ENCODE data around the gene TRUB2. TPM values are rescaled to one million over a fixed set of nuclear protein-coding genes. Genes with fewer than 3 reads are reported as not detected.

TRUB2 gene
- total and polyA plus RNA-seq, 2 of the 8 experiments (the other 6 are each of a cell fraction or from before 2014, with no cell fraction given): 20.7 to 37.8 TPM

DNA sequence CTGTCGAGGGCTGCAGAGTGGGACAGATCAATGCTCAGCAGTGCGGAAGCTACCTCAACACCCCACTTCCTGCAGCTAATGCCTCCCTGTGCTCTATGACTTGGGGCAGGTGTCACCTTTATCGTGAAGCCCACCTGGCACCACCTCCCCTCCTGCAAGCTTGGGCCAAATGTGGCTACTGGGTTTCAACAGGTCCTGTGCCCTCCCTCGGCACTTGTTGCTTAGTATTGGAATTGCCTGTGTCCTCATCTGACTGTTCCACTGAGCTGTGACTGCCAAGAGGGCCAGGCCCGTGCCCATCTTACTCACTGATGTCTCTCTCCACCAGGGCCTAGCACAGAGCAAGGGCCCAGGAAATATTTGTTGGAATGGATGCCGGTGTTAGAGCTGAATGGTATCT is 27.5 kb upstream of the TRUB2 start:
- H3K4me1 ChIP-seq (replicated peaks in 1 of 4; ENCODE audit: control insufficient read depth in 3 of 4, insufficient read depth in 4 of 4, low read length in 3 of 4): no peaks in the 10 kb centered on the region
- DNase-seq (ENCODE audit: low read depth in 1 of 2, low spot score in 2 of 2) (no peak), FAIRE-seq (no peak)
- H3K18ac ChIP-seq (ENCODE audit: extremely low read depth, low read length): no peak overlapping the region
- H4K91ac ChIP-seq (replicated peaks; ENCODE audit: insufficient read length, low read length): no peak overlapping the region
- H4K5ac ChIP-seq (ENCODE audit: insufficient read length, low read depth, low read length): no peak overlapping the region
- H2BK15ac ChIP-seq (ENCODE audit: low read length): no peak overlapping the region
- no peak overlapping the region for H2BK20ac ChIP-seq (ENCODE audit: low read length)
- no peaks in the 10 kb centered on the region for H3K79me2 ChIP-seq (ENCODE audit: control insufficient read depth in 1 of 2, insufficient read depth in 2 of 2, low read length in 2 of 2)
- H2AFZ ChIP-seq (ENCODE audit: low read length): no peak overlapping the region
- H3K27me3 ChIP-seq (replicated peaks in 1 of 4; ENCODE audit: control insufficient read depth in 3 of 4, extremely low read depth in 1 of 4, insufficient read depth in 3 of 4, low read length in 3 of 4): no peaks in the 10 kb centered on the region
- CTCF ChIA-PET (ENCODE audit: partially characterized antibody): interaction anchor here (0.8 to 2.2 kb wide), 5 partner anchors 8 to 77 kb away, joined by 3 to 8 read pairs (median 3); no protein-coding TSS in a partner anchor
- peaks cover 0 to 4% of the 10 kb centered on the region in 2 experiments for H4K20me1 ChIP-seq (replicated peaks in 1 of 2; ENCODE audit: control insufficient read depth in 1 of 2, insufficient read depth in 2 of 2, low read length in 2 of 2)
- no peak overlapping the region for H3K23ac ChIP-seq (ENCODE audit: insufficient read length)
- H3K9ac ChIP-seq (replicated peaks in 1 of 4; ENCODE audit: extremely low read depth in 1 of 4, low read depth in 3 of 4, low read length in 3 of 4): no peak overlapping the region
- H2BK5ac ChIP-seq (ENCODE audit: low read depth, low read length): no peak overlapping the region
- no peak overlapping the region for H2AK5ac ChIP-seq (ENCODE audit: low read depth, low read length)
- no peaks in the 10 kb centered on the region for H3K23me2 ChIP-seq (ENCODE audit: low read depth, low read length)
- H4K8ac ChIP-seq (ENCODE audit: extremely low read depth, insufficient read depth, low read length): 0 out of 2 replicates have a peak overlapping the region, but pooled peaks have one; percentile 14
- no peak overlapping the region for H3K4me2 ChIP-seq (ENCODE audit: insufficient read depth in 1 of 2, low read depth in 2 of 2, low read length in 2 of 2)
- no peak overlapping the region for H3K14ac ChIP-seq (ENCODE audit: insufficient read length)
- no peak overlapping the region for H3K4ac ChIP-seq (replicated peaks; ENCODE audit: insufficient read length, low read depth, low read length)
- TF ChIP-seq POU5F1 (IDR thresholded peaks at IDR 0.05; ENCODE audit: low read depth, low read length): no peak
- TF ChIP-seq HDAC2 (IDR thresholded peaks at IDR 0.05; ENCODE audit: borderline replicate concordance in 1 of 2, low read depth in 2 of 2, low read length in 2 of 2): no peak
- no peak for TF ChIP-seq RNF2 (IDR thresholded peaks at IDR 0.05; ENCODE audit: borderline replicate concordance, low read depth, low read length, missing control alignments, poor library complexity, severe bottlenecking)
- TF ChIP-seq SP4 (IDR thresholded peaks at IDR 0.05; ENCODE audit: low read length): no peak
- no peak for TF ChIP-seq CBX5 (IDR thresholded peaks at IDR 0.05; ENCODE audit: low read depth, low read length)
- TF ChIP-seq EGR1 (IDR thresholded peaks at IDR 0.05; ENCODE audit: borderline replicate concordance, low read depth, low read length): no peak
- no peaks in the 10 kb centered on the region for H3K9me3 ChIP-seq (ENCODE audit: insufficient read depth in 2 of 2, low read depth in 1 of 2, low read length in 1 of 2)
- H3K4me3 ChIP-seq (ENCODE audit: extremely low read depth in 1 of 4, insufficient read depth in 2 of 4, low read depth in 3 of 4, low read length in 4 of 4): no peak overlapping the region
- WGBS, 2 experiments (ENCODE audit: extremely low coverage in 1 of 2, insufficient coverage in 1 of 2, insufficient read length in 1 of 2, insufficient replicate concordance in 2 of 2, low coverage in 1 of 2, low lambda C conversion rate in 2 of 2, missing lambda C conversion rate in 1 of 2): 90% methylated on average over 6 of the region's 6 CpGs; no CpG with 5 or more reads in 1 of the 2 experiments
- no peak overlapping the region for H2BK120ac ChIP-seq (replicated peaks; ENCODE audit: low read depth, low read length)
- H3K36me3 ChIP-seq (ENCODE audit: control insufficient read depth in 2 of 4, insufficient read depth in 4 of 4, low read length in 3 of 4): peaks cover 0 to 8% (median 2%) of the 10 kb centered on the region in 4 experiments; a peak in 4 of 8 replicates
- no peak overlapping the region for H3K56ac ChIP-seq (replicated peaks; ENCODE audit: insufficient read length, low read depth, low read length)
- H3K27ac ChIP-seq (ENCODE audit: low read depth, low read length): no peak overlapping the region
- H2BK12ac ChIP-seq (ENCODE audit: low read depth, low read length): no peak overlapping the region
- no peaks in the 10 kb centered on the region for H3K79me1 ChIP-seq (ENCODE audit: low read depth, low read length)
- POLR2A ChIA-PET (ENCODE audit: partially characterized antibody): interaction anchor here (0.5 to 1.2 kb wide), 3 partner anchors 8 to 12 kb away, joined by 3 to 4 read pairs (median 3); no protein-coding TSS in a partner anchor
